Measurements from ENCODE around the gene AARS2. TPM values are rescaled to one million over a fixed set of nuclear protein-coding genes. Genes with fewer than 3 reads are reported as not detected.

AARS2 gene
- total and polyA plus RNA-seq, 2 of the 4 experiments (the other 2 are of a cell fraction): 9.1 to 10.4 TPM

DNA sequence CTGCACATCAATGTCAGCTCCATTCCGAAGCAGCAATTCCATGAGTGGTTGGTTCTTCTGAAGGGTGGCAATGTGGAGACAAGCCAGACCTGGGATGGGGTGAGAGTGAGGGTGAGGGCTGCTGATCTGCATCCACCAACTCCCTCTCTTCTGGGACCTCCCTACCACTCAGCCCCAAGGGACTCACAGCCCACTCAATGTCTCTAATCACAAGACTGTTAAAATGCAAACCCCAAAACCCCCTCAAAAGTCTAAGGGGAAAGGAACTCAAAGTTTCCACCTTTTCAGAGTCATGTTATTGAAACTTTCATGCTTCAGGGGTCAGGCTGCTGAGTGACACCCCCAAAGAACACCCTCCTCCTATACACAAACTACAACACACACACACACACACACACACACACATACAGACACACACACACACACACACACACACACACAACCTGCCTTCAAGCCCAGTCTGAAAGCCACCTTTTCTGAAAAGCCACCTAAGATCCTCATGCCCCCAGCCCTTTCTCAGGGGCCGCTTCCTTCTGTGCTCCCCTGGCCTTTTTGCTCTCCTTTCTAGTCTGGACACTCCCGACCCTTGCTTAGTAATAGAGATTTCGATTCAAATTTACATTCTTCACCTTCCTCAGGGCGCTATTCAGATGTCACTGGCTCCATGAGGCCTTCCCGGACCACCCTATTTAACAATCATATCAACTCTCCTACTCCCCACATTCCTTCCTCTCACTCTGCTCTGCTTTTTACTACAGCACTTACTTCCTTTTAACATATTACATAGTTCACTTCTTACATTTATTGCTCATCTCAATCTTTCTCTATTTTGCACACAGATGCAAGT, 52.5 kb downstream of the AARS2 start:
- intact Hi-C loops (cut with micrococcal nuclease) (no loop called here), in situ Hi-C loops (cut with MboI; ENCODE audit: low sequenced_read_pairs) (no loop called here), dilution Hi-C loops (cut with HindIII; ENCODE audit: low sequenced_read_pairs, unreplicated experiment) (no loop called here)
- ChIA-PET POLR2A (ENCODE audit: unreplicated experiment) (no interaction called here), CTCF (no interaction called here)
- Histone ChIP-seq H2AK5ac (ENCODE audit: low read depth, low read length) (no peak overlapping the region), H3K9me1 (ENCODE audit: insufficient read depth, low read length) (peaks cover 20% of the 10 kb centered on the region), H3K4me2 (ENCODE audit: low read depth, low read length) (no peak overlapping the region), H4K5ac (ENCODE audit: low read depth, low read length) (no peak overlapping the region), H2AK9ac (replicated peaks; ENCODE audit: low read depth, low read length, poor library complexity) (no peak overlapping the region), H4K20me1 (ENCODE audit: insufficient read depth, low read length) (peaks cover 19% of the 10 kb centered on the region), H2BK20ac (ENCODE audit: low read depth, low read length) (no peak overlapping the region), H4K91ac (ENCODE audit: insufficient read depth, low read depth, low read length) (no peak overlapping the region), H3K4me1 (ENCODE audit: control insufficient read depth, insufficient read depth, low read length) (peaks cover 30% of the 10 kb centered on the region), H3K27me3 (ENCODE audit: control insufficient read depth, insufficient read depth, low read length) (no peaks in the 10 kb centered on the region), H3K14ac (replicated peaks; ENCODE audit: low read depth, low read length) (no peak overlapping the region), H3K23ac (ENCODE audit: low read depth, low read length) (no peak overlapping the region), H2AFZ (replicated peaks; ENCODE audit: low read length, poor library complexity) (no peak overlapping the region), H2BK15ac (ENCODE audit: low read depth, low read length) (no peak overlapping the region), H3K9me3 (ENCODE audit: control insufficient read depth, insufficient read depth, low read length) (no peaks in the 10 kb centered on the region), H2BK120ac (ENCODE audit: low read depth, low read length) (no peak overlapping the region), H3K56ac (ENCODE audit: extremely low read depth, insufficient read depth, low read length) (no peak overlapping the region), H3K4ac (ENCODE audit: low read depth, low read length) (no peak overlapping the region), H3K79me1 (ENCODE audit: low read depth in 1 of 2, low read length in 2 of 2) (peaks cover 24 to 58% of the 10 kb centered on the region in 2 experiments), H3K27ac (ENCODE audit: insufficient read depth, low read length) (no peak overlapping the region), H3K4me3 (ENCODE audit: insufficient read depth, low read depth, low read length) (no peak overlapping the region), H3K18ac (ENCODE audit: low read depth, low read length) (no peak overlapping the region), H3K36me3 (ENCODE audit: control insufficient read depth, insufficient read depth, low read length) (peaks cover 14% of the 10 kb centered on the region), H2BK5ac (ENCODE audit: low read depth, low read length, poor library complexity, severe bottlenecking) (no peak overlapping the region), H4K8ac (ENCODE audit: low read depth in 2 of 2, low read length in 2 of 2) (no peak overlapping the region), H3K9ac (ENCODE audit: low read depth, low read length) (no peak overlapping the region)
- no TSS peak for BruUV-seq (replicated peaks)
- TF ChIP-seq NFE2L2 (IDR thresholded peaks at IDR 0.05; ENCODE audit: low read depth, low read length): no peak
- TF ChIP-seq RAD21 (IDR thresholded peaks at IDR 0.05; ENCODE audit: low read length): no peak
- TF ChIP-seq POLR2A (IDR thresholded peaks at IDR 0.05; ENCODE audit: low read depth, low read length): no peak
- no peak for TF ChIP-seq MXI1 (IDR thresholded peaks at IDR 0.05; ENCODE audit: borderline replicate concordance, low read depth, low read length)
- no peak for TF ChIP-seq MAZ (IDR thresholded peaks at IDR 0.05; ENCODE audit: borderline replicate concordance, low read depth, low read length)
- TF ChIP-seq, protein P1, sequence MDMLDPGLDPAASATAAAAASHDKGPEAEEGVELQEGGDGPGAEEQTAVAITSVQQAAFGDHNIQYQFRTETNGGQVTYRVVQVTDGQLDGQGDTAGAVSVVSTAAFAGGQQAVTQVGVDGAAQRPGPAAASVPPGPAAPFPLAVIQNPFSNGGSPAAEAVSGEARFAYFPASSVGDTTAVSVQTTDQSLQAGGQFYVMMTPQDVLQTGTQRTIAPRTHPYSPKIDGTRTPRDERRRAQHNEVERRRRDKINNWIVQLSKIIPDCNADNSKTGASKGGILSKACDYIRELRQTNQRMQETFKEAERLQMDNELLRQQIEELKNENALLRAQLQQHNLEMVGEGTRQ (IDR thresholded peaks at IDR 0.05; ENCODE audit: low read depth, low read length): no peak
- ATAC-seq (ENCODE audit: low read depth) (no peak), DNase-seq (no peak)
- WGBS, 2 experiments (ENCODE audit: extremely low coverage in 2 of 2, insufficient read length in 1 of 2): 87% methylated on average over 3 of the region's 6 CpGs; no CpG with 5 or more reads in 1 of the 2 experiments

Data from IMR-90 (cell line).